HG02852 (cell line): ENCODE results near the gene TSR3.
A peak's percentile ranks its signal among the peaks of the same experiment; 100 is the strongest.

Experiments
- ATAC-seq: cut with Tn5 transposase; IDR thresholded peaks from one replicate; pipeline ENCODE4 v1.9.1; 2021; ENCODE audit warnings: mild to moderate bottlenecking, moderate library complexity; ENCODE audit not compliant: unreplicated experiment

TSR3 gene

DNA sequence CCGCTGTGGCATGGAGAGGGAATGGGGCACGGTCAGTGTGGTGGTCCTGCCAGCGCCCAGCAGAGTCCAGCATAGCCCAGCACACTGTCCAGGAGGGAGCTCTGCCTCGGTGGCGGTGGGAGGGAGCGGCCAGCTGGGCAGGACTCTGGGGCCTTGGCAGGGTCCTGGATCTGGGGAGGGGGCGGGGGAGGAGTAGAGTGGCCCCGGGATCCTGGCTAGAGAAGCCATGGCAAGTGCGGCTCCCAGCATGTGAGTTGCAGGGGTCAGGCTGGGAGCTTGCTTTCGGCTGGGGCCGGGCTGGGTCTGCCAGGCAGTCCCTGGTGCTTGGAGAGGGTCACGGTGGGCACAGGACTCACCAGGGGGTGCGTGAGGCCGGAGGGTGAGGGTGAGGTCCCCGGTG, 3.9 kb upstream of the TSR3 start:
- ATAC-seq: no peak

DNA sequence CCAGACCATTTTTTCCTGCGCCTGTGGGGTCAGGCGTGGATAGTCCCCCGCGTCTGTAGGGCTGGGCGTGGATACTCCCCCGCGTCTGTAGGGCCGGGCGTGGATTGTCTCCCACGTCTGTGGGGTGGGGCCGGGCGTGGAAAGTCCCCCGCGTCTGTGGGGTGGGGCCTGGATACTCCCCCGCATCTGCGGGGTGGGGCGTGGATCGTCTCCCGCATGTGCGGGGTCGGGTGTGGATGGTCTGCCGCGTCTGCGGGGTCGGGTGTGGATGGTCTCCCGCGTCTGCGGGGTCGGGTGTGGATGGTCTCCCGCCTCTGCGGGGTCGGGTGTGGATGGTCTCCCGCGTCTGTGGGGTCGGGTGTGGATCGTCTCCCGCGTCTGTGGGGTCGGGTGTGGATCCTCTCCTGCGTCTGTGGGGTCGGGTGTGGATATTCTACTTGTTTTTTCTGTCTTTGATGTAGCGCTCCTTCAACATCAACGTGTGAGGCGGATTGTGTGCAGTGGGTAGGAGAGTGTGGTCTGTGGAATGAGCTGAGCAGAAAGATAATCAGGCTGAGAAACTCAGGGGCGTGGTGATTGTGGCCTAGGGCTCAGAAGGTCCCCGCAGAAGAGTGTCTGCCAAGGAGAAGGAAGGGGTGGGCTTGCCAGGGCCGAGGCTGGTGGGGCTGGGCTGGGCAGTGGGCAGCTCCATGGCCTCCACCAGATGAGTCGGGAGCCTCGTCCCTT, 3.3 kb upstream of the TSR3 start:
- no peak for ATAC-seq

DNA sequence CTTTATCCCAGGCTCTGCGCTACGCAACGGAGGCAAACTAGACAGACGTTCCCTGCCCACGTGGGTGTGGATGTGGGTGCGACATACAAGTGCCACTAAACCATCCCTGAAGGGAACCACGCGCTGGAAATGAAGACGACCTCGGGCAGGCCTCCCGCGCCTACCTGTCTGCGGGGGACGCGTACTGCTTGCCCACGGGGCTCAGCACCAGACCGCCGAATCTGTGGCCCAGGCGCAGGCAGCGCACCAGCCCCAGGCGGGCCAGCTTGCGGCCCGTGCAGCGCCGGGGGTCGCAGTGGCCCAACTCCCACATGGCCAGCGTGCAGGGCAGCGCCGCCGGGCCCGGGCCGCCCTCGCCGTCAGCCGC, 480 bp downstream of the TSR3 start:
- peak; percentile 32 for ATAC-seq

DNA sequence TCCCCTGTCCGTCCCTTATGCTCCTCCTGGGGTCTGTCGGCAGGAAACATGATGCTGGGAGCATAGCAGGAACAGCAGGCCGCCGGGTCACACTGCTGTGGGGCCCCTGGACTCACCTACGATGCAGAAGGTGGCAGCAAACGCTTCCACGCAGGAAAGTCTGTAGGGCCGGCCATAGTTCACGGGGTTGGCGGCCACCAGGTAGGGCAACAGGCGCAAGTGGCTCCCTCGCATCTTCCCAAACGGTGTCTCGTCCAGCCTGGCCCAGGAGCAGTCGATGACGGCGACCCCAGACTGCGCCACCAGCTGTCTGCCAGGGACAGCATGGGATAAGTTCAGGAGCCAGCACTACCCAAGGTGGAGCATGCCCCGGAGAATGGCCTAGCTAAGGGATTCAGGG, 987 bp downstream of the TSR3 start:
- ATAC-seq: no peak

DNA sequence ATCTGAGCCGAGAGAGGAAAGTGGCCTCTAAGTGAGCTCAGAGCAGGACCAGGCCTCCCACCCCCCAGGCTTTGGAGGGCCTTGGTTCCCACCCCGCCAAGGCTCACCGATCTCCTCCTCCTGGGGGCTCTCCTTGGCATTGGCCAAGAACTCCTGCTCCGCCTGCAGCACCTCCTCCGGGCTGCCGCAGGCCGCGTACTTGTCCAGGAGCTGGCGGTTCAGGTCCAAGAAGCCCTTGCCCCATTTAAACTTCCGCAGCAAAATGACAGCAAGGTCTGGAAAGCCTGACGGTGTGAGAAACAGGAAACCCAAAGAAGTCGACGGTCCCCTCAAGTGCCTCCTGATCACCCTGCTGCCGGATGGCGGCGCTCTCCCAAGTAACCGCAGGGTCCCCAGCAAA, 1.7 kb downstream of the TSR3 start:
- ATAC-seq: no peak

- no peak for ATAC-seq
Observed at GRCh38 chr16:1349351-1349750, 2.3 kb downstream of the TSR3 start.

GRCh38 chr16:1348926-1349325, 2.8 kb downstream of the TSR3 start:
- ATAC-seq: no peak

DNA sequence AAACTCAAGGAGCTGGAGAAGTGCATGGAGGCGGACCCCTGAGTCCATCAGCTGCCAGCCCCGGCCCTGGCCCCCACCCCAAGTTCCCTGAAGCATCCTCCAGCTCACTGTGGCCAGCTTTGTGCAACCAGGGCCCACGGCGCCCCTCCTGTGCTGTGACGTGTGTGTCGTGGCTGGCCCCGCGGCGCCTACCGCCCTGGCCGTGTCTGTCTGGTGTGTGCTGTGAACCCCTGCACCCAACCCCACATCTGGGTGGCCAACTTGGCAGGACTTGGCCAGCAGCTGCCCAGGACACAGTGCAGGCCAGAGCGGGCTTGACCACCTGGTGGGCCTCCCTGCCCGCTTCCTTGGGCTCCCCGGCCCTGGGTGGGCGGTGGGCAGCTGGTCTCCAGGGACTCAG, 3.2 kb downstream of the TSR3 start:
- no peak for ATAC-seq

DNA sequence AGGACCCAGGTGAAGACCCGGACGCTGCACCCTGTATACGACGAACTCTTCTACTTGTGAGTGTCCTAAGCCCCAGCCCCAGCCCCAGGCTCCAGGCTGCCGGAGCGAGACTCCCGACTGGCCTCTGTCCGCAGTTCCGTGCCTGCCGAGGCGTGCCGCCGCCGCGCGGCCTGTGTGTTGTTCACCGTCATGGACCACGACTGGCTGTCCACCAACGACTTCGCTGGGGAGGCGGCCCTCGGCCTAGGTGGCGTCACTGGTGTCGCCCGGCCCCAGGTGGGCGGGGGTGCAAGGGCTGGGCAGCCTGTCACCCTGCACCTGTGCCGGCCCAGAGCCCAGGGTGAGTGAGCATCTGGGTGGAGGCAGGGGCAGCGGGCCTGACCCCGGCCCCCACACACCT, 3.7 kb downstream of the TSR3 start:
- ATAC-seq: no peak

- ATAC-seq: no peak
Observed at GRCh38 chr16:1347286-1347855, 4.3 kb downstream of the TSR3 start.

DNA sequence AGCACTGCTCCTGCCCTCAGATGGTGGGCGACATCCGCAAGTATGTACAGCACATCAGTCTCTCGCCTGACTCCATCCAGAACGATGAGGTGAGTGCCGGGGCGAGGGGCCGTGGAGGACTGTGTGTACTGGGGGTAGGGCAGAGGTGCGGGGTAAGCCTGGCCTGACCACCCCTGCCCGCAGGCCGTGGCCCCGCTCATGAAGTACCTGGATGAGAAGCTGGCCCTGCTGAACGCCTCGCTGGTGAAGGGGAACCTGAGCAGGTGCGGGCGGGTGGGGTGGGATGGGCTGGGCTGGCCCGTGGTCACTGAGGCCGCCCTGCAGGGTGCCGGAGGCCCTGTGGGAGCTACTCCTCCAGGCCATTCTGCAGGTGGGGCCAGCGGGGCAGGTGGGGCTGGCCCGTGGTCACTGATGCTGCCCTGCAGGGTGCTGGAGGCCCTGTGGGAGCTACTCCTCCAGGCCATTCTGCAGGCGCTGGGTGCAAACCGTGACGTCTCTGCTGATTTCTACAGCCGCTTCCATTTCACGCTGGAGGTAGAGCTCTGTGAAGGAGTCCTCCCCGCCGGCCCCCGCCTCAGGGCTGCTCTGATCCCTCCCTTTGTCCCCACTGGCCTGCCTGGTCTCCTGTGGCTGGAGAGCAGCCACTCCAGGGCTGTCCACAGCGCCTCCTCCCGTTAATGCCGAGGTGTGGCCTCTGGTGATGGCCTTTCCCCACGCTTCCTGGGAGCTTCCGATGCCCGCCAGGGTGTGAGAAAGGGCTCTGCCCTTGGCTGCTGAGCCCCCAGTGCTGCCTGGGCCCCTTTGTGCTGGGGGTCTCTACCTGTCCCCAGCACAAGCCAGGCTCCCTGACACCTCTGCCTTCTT, 5.0 kb downstream of the TSR3 start:
- ATAC-seq: no peak

GRCh38 chr16:1345651-1346421, 5.8 kb downstream of the TSR3 start:
- ATAC-seq: no peak

- ATAC-seq: no peak
Observed at GRCh38 chr16:1345087-1345486, 6.6 kb downstream of the TSR3 start.

DNA sequence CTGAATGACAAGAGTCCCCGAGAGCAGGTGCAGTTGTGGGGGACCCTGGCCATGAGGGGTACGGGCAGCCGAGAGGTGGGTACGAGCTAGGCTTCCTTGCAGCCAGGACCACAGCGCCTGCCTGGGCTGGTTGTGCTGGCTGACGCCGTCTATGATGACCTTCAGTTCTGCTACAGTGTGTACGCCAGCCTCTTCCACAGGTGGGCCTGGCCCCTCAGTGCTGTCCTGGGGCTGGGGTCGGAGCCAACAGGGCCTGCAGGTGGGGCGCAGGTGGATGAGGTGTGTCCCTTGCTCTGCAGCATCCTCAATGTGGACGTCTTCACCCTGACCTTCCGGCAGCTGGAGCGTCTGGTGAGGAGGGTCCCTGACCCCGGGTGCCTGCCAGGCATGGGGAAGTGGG, 7.2 kb downstream of the TSR3 start:
- ATAC-seq: no peak

GRCh38 chr16:1343428-1344242, 8.0 kb downstream of the TSR3 start:
- ATAC-seq: peak; percentile 2

GRCh38 chr16:1342526-1343427, 8.9 kb downstream of the TSR3 start:
- ATAC-seq: peak; percentile 87

DNA sequence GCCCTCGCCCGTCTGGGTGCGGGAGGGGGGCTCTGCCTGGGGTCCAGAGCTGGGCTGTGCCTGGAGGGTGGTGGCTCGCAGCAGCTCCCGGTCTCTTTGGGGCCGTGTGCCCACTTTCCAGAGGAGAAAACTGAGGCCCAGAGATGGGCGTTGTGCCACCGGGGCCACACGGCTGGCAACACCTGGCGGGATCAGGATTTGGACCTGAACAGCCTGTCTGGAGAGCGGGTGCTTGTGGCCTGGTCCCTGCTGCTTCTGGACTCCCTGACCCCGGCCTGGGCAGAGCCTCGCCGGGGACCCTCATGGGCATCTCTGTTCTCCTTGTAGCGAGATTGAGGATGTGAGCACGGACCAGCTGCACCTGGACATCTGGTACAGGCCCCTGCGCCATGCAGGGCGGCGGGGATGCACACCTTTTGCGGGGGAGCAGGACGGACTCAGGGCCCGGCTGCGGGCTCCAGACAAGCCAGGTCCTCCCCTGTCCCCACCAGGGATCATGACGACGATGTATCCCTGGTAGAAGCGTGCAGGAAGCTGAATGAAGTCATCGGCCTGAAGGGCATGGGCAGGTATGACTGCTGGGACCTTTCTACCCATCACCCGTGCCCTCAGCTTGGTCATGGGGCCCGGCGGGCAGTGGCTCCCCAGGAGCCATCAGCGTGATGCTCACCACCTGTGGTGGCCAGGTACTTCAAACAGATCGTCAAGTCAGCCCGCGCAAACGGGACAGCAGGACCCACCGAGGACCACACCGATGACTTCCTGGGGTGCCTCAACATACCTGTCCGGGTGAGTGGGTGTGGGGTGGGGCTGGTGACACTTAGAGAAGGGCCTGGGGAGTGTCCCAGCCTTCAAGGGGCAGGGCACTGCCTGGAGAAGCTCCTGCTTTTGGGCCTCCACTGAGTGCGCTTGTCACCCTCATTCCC, 9.9 kb downstream of the TSR3 start:
- ATAC-seq: no peak

- no peak for ATAC-seq
Observed at GRCh38 chr16:1340730-1341494, 10.8 kb downstream of the TSR3 start.
